Esophagus (tissue), 2 donors: ENCODE results near the gene NUDT2. TPM values are rescaled to one million over a fixed set of nuclear protein-coding genes. Genes with fewer than 3 reads are reported as not detected.

Experiments
- polyA plus RNA-seq, 2 donors: library from polyadenylated mRNA; stranded (reverse); fragments of 200-250 nt; gene quantifications; one replicate each; pipeline ENCODE4 v1.2.3, GENCODE V29; 2013
- donor health status: healthy with polysubstance abuse.
- donor health status: Bipolar disorder and iron deficiency.

NUDT2 gene
- polyA plus RNA-seq, 2 donors, result 17.3 to 35.2 TPM

Other genes with a start within 250 kb of the NUDT2 start
- gene DCAF12, start 202.9 kb upstream of the NUDT2 start, polyA plus RNA-seq, result 10 to 100 TPM; 19.6 to 22.8 TPM
- 10 to 100 TPM; 58.2 to 59.6 TPM for gene UBAP1, start 150.5 kb upstream of the NUDT2 start, polyA plus RNA-seq
- 1 to 10 TPM in 1 of 2 donors, under 1 TPM in 1; 0.90 to 1.0 TPM for gene KIF24, start 301 bp upstream of the NUDT2 start, polyA plus RNA-seq
- gene MYORG, start 47.3 kb downstream of the NUDT2 start, polyA plus RNA-seq, result 1 to 10 TPM; 2.5 to 3.6 TPM
- gene FAM219A, start 129.0 kb downstream of the NUDT2 start, polyA plus RNA-seq, result 1 to 10 TPM; 4.2 TPM
- not detected for gene DNAI1, start 129.2 kb downstream of the NUDT2 start, polyA plus RNA-seq
- under 1 TPM; 0.31 to 0.39 TPM for gene ENHO, start 193.4 kb downstream of the NUDT2 start, polyA plus RNA-seq